Stimulated activated CD8-positive, alpha-beta memory T cell treated with anti-CD3 and anti-CD28 coated beads, Interleukin-4, amount 100 ng/mL, for 24 hours (primary cell): ENCODE results near the gene CGB2.

ENCODE experiments used
- DNase-seq: peaks from one replicate; pipeline ENCODE4 v3.0.0-alpha.2; 2020; ENCODE audit warnings: low read depth

The CGB2 gene

DNA sequence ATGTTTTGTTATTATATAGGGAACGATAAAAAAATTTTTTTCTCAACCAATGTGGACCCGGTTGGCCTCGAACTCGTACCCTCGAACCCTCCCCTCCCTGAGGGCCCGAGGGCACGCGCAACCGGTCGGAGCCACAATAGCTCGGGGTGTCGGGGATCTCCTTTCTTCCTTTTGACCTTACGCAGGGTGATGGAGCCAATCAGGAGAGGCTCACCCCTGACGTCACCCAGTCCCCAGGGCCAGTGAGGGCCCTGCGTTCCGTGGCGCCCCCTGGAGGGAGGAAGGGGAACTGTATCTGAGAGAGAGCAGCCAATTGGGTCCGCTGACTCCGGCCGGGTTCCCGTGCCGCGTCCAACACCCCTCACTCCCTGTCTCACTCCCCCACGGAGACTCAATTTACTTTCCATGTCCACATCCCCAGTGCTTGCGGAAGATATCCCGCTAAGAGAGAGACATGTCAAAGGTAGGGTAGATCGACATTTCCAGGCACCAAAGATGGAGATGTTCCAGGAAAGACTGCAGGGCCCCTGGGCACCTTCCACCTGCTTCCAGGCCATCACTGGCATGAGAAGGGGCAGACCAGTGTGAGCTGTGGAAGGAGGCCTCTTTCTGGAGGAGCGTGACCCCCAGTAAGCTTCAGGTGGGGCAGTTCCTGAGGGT is at the start of gene CGB2:
Gene CGB2 (plus strand): TSS at position 249 of the 660 bp plus-strand sequence. CDS start 206 bp downstream, at position 455.
- DNase-seq, result peak; percentile 58

GRCh38 chr19:48982280-48982679 is 49.4 kb upstream of the CGB2 start:
- no peak for DNase-seq

- DNase-seq, result no peak
Observed at GRCh38 chr19:48985711-48986110, 46.0 kb upstream of the CGB2 start.

DNA sequence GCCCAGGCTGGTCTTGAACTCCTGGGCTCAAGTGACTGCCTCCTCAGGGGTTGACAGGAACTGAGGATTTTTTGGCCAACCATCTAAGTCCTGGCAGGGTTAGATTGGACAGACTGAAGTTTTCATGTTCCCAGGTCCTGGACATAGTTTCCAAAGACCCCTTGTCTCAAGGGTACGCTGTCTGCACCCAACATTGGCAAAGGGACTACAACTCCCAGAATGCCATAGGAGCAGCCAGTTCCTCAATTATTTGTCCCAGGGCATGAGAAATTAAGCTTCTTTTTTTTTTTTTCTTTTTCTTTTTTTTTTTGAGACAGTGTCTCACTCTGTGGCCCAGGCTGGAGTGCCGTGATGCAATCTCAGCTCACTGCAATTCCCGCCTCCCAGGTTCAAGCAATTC is 45.5 kb upstream of the CGB2 start:
- DNase-seq, result no peak

DNA sequence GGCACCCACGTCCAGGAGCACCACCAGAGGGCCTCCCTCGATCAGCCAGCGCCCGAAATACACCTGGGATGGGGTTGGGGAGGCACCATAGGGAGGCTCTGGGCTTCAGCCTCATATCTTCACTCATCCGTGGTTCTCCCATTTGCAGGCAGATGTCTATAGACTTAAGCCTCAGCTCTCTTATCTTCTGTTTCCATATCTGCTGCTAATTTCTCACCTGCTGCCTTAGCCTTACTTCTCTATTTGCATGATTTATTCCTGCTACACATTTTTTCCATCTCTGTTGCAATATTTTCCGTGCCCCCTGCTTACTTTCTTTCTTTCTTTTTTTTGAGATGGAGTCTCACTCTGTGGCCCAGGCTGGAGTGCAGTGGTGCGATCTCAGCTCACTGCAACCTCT is 44.4 kb upstream of the CGB2 start:
- DNase-seq, result no peak

DNA sequence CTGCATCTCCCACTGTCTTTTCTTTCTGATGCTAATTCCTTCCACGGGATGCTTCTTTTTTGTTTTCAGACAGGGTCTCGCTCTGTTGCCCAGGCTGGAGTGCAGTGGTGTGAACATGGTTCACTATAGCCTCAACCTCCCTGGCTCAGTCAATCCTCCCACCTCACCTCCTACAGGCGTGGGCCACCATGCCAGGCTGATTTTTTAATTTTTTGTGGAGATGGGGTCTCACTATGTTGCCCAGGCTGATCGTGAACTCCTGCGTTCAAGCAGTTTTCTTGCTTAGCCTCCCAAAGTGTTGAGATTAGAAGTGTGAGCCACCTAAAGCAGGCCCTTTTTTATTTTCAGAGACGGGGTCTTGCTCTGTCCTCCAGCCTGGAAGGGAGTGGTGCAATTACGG is 43.4 kb upstream of the CGB2 start:
- DNase-seq, result no peak

- no peak for DNase-seq
Observed at GRCh38 chr19:48988860-48989259, 42.8 kb upstream of the CGB2 start.

GRCh38 chr19:48989701-48990291 is 41.9 kb upstream of the CGB2 start:
- DNase-seq, result no peak

DNA sequence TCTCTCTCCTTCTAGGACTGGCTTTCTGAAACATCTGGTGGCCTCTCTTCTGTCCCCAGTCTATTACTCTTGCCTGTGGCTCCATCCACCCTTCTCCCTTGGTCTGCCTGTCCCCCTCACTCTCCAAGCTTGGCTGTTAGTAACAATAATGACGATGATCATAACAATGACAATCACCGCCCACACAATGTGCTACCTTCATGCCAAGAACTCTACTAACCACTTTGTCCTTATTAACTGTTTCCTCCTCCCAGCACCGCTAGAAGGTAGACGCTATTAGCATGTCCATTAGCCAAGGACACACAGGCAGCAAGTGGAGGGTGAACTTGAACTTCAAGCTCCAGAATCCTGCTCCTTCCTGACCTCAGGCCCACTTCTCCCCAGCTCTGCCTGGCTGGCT is 41.3 kb upstream of the CGB2 start:
- no peak for DNase-seq

- no peak for DNase-seq
Observed at GRCh38 chr19:48991011-48991609, 40.6 kb upstream of the CGB2 start.

- no peak for DNase-seq
Observed at GRCh38 chr19:48991873-48992580, 39.7 kb upstream of the CGB2 start.

DNA sequence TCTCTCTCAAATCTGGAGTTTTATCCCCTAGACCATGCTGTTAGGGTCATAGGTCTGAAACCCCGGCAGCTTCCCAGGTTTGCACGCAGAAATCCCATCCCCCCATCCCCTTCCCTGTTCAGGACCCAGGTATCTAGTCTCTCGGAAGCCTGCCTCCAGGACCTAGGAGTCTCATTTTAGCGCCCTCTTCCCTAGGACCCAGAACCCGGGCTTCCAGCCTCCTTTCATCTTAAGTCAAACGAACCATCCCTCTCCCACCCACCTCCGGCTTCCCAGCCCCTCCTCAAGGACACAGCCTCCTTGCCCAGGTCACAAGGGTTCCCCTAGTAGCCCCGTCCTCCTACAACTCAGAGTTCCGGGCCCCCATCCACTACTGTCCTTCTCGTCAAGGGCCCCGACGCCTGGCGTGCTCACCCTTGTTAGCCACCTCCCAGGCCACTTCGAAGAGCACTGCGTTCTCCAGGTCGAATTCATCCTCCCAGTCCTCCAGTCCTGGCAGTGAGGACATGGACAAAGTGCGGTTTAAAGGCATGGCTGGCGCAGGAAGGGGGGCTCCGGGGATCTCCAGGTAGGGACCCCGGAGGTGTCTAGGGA is 39.0 kb upstream of the CGB2 start:
- no peak for DNase-seq

DNA sequence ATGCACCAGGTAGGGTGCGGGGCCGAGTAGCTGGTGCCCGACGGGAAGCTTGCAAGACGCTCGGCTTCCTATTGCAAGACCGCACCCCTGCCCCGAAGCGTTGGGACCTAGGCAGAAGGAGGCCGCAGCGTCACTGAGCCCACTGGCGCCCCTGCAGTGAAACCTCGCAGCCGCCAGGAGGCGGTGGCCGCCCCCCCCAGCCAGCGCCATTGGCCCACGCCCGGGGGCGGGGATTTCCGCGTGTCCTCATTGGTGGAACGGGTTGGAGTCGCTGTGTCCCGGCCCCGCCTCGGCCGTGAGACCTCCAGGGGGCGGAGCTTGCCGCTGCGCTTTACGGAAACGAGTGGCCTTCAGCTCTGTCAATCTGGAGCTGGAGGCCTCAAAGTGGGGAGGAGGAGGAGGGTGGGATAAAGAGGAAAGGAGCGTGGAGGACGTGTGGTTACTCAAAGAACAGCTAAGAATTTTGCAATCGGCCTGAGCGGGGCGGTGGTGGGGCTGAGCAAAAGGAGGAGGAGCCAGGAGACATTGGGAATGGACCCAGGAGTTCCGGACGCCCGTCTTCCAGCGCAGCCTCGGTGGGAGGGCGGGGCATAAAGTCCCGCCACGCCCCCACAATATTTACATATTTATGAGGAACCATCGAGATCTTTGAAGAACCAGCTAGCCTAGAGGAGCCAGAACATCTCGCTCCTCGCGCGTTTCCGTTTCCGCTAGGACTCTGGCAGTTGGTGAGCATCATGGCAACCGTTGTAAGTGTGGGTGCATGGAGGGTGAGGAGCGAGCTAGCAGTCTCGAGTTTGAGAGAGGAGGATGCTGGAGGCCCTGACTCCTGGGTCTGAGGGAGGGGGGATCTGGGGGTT is 38.3 kb upstream of the CGB2 start, which contains the start of the genes GYS1 and RUVBL2:
Gene GYS1 (minus strand): TSS at position 135 of the 860 bp plus-strand sequence. CDS start 197 bp downstream, outside the sequence.
Gene RUVBL2 (plus strand): TSS at position 713 of the 860 bp plus-strand sequence. CDS start 25 bp downstream, at position 738.
- peak; percentile 99 for DNase-seq

- DNase-seq, result no peak
Observed at GRCh38 chr19:48994035-48994386, 37.7 kb upstream of the CGB2 start.

DNA sequence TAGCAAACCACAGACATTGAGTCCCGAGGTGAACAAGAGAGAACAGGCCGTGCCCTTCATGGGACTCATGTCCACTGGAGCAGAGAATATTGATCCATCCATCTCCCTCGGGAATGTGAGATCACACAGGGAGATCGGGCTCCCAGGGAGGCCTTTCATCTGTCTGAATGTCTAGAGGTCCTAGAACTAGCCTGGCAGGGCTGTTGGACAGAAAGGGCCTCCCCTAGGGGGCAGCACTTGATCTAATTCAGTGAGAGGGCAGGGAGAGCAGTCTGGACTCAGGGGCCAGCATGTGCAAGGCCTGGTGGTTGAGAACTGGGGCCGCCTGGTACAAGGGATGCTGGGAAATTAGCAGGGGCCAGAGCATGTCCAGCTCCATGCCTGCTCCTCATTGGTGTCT is 33.7 kb upstream of the CGB2 start:
- DNase-seq, result peak; percentile 40

- peak; percentile 62 for DNase-seq
Observed at GRCh38 chr19:48999481-49000325, 32.0 kb upstream of the CGB2 start.

GRCh38 chr19:49004133-49004532 is 27.6 kb upstream of the CGB2 start:
- no peak for DNase-seq

GRCh38 chr19:49004964-49005614 is 26.6 kb upstream of the CGB2 start:
- DNase-seq, result no peak

- no peak for DNase-seq
Observed at GRCh38 chr19:49006905-49007304, 24.8 kb upstream of the CGB2 start.

DNA sequence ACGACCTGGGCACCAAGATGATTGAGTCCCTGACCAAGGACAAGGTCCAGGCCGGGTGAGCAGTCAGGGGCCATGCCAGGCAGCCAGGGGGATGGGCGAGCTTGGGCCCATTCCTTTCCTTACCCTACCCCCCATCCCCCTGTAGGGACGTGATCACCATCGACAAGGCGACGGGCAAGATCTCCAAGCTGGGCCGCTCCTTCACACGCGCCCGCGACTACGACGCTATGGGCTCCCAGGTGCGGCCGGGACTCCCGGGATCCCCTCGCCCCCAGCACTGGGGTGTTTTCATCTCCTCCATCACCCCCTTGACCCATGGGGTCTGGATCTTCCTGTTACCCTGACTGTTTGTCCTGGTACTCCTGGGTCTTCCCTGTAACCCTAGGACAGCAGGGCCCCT is 21.9 kb upstream of the CGB2 start:
- DNase-seq, result no peak
